Brain microvascular endothelial cell (primary cell): ENCODE data around the gene WDFY4.

ENCODE experiments used
- DNase-seq: peaks from one replicate; pipeline ENCODE4 v3.0.0-alpha.2; 2020
- H3K27ac ChIP-seq: fragments of 250-450 bp; sonication (Bioruptor Pico); 2 replicates; pipeline ENCODE4 v1.5.1; 2020; ENCODE audit warnings: mild to moderate bottlenecking, moderate library complexity
- H3K27me3 ChIP-seq: fragments of 250-450 bp; sonication (Bioruptor Pico); replicated peaks from 2 replicates; pipeline ENCODE4 v1.5.1; 2020; ENCODE audit warnings: mild to moderate bottlenecking
- H3K36me3 ChIP-seq: fragments of 250-450 bp; sonication (Bioruptor Pico); replicated peaks from 2 replicates; pipeline ENCODE4 v1.5.1; 2020; ENCODE audit warnings: mild to moderate bottlenecking
- H3K4me3 ChIP-seq: 2 replicates; pipeline ENCODE4 v1.5.1; 2011; ENCODE audit warnings: low read depth, mild to moderate bottlenecking, control low read depth, low read length, moderate library complexity
- in situ Hi-C: cut with HindIII; loops from 2 replicates; pipeline ENCODE4 v1.10.0; 2017; ENCODE audit warnings: low sequenced_read_pairs, low pct_ligation_motif_present
- TF ChIP-seq, protein P1 (sequence below): IDR thresholded peaks from 2 replicates; pipeline ENCODE4 v1.5.1; 2011; ENCODE audit warnings: low read depth, mild to moderate bottlenecking, moderate library complexity, low read length, control low read depth, inconsistent platforms; ENCODE audit errors: missing control alignments

The WDFY4 gene

DNA sequence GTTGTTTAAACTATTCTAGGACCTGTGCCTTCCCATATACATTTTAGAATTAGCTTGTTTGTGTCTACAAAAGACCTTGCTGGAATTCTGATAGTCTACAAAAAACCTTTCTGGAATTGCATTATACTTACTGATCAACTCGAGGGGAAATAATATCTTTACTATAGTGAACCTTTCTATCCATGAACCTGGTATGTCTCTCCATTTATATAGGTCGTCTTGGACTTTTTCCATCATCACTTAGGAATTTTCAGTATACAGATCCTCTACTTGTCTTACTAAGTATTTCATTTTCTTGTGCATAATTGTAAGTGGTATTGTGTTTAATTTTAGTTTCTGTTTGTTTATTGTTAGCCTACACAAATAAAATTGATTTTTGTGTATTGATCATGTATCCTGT lies 101.1 kb downstream of the WDFY4 start:
- in situ Hi-C loops, result no loop called here
- peaks cover 3% of the 10 kb centered on the region for H3K27me3 ChIP-seq
- no peak for DNase-seq
- no peak overlapping the region for H3K4me3 ChIP-seq
- no peaks in the 10 kb centered on the region for H3K36me3 ChIP-seq
- no peak overlapping the region for H3K27ac ChIP-seq
- TF ChIP-seq, protein P1, sequence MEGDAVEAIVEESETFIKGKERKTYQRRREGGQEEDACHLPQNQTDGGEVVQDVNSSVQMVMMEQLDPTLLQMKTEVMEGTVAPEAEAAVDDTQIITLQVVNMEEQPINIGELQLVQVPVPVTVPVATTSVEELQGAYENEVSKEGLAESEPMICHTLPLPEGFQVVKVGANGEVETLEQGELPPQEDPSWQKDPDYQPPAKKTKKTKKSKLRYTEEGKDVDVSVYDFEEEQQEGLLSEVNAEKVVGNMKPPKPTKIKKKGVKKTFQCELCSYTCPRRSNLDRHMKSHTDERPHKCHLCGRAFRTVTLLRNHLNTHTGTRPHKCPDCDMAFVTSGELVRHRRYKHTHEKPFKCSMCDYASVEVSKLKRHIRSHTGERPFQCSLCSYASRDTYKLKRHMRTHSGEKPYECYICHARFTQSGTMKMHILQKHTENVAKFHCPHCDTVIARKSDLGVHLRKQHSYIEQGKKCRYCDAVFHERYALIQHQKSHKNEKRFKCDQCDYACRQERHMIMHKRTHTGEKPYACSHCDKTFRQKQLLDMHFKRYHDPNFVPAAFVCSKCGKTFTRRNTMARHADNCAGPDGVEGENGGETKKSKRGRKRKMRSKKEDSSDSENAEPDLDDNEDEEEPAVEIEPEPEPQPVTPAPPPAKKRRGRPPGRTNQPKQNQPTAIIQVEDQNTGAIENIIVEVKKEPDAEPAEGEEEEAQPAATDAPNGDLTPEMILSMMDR, result no peak

DNA sequence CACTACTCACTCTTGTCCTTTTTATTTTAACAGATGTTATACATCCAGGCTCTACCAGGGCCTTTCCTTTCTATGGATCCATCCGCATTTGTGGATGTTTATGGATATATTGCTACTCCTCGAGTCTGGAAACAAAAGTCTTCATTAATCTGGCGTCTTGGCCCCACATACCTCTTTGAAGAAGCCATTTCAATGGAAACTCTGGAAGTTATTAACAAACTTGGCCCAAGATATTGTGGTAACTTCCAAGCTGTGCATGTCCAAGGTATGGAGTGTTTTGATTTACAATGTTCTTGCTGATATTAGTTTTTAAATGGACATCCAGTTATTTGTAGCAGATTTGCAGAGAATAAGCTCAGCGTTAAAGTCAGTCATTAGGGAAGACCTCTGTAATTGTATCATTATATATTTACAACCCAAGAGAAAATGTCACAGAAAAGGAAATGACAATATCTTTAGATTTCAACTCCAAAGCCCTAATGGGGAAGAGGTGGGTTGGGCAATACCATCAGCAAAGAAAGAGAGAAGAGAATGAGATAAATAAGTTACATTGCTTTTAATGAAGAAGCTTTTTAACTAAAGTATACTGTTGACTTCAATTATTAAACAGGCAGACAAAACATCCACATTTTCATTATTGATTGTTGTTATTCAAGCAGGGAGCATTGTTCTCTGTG lies 102.1 kb downstream of the WDFY4 start:
- in situ Hi-C loops, result no loop called here
- no peaks in the 10 kb centered on the region for H3K36me3 ChIP-seq

DNA sequence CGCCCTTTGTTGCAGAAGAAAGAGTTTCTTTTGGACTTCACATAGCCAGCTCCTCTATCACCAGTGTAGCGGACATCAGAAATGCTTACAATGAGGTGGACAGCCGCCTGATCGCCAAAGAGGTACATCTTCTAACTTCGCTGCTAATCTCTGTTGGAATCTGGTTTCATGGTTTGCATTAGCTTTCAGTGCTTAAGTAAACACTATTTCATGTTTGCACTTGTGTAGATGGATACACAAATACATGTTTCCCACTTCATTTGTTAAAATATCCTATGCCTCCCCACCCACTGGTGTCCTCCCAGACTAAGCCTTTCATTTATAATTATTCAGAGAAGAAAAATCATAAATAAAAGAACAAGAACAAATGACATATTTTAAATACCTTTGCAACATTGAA lies 103.9 kb downstream of the WDFY4 start:
- TF ChIP-seq, protein P1, result no peak
- no peak for DNase-seq
- no peaks in the 10 kb centered on the region for H3K36me3 ChIP-seq
- H3K27ac ChIP-seq, result no peak overlapping the region
- no peaks in the 10 kb centered on the region for H3K27me3 ChIP-seq
- in situ Hi-C loops, result no loop called here
- no peak overlapping the region for H3K4me3 ChIP-seq

More for the DNA sequence above, 102.1 kb downstream of the WDFY4 start:
- no peak for DNase-seq
- H3K27me3 ChIP-seq, result peaks cover 3% of the 10 kb centered on the region
- TF ChIP-seq, protein P1, result no peak
- H3K4me3 ChIP-seq, result no peak overlapping the region
- H3K27ac ChIP-seq, result no peak overlapping the region

DNA sequence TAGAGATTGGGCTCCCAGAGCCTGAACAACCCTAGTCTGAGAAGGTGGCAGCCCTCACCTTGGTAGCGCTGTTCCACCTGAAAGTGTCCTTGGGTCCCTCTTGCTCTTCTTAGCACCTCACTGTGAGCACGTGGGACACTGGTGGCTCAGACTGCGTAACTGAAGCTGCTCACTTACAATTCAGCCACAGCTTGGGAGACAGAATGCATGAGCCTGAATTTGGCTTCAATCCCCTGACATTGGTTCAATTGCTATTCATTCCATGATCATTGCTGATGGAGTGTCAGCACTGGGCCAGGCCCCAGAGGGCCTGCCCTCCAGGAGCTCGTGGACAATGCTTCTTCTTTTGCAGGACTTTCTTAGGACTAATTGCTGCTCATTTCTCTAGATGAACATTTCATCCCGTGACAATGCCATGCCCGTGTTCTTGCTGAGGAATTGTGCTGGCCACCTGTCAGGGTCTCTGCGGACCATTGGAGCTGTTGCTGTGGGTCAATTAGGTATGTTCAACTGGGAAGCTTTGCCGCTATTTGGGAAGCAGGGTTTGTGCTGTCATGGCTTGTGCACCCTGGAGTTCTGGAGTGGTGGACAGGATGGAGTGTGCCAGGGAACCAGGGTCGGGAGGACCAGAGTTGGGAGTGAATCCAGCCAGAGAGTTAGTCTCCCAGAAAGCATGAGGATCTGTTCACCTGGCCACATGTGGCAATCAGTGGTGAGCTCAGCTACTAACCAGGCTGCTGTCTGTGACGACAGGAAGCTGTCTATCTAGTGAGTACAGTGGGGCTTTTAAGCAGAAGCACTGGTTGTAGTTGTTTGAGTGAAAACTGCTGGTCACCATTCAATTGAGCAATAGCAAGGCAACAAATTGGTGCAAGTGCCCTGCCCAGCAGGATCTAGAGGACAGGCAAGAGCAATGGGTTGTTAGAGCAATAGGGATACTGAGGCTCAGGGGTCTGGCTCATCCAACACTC lies 105.1 kb downstream of the WDFY4 start:
- no peak for DNase-seq
- no peaks in the 10 kb centered on the region for H3K27me3 ChIP-seq
- TF ChIP-seq, protein P1, result no peak
- H3K36me3 ChIP-seq, result no peaks in the 10 kb centered on the region
- no peak overlapping the region for H3K27ac ChIP-seq
- H3K4me3 ChIP-seq, result no peak overlapping the region
- in situ Hi-C loops, result no loop called here

DNA sequence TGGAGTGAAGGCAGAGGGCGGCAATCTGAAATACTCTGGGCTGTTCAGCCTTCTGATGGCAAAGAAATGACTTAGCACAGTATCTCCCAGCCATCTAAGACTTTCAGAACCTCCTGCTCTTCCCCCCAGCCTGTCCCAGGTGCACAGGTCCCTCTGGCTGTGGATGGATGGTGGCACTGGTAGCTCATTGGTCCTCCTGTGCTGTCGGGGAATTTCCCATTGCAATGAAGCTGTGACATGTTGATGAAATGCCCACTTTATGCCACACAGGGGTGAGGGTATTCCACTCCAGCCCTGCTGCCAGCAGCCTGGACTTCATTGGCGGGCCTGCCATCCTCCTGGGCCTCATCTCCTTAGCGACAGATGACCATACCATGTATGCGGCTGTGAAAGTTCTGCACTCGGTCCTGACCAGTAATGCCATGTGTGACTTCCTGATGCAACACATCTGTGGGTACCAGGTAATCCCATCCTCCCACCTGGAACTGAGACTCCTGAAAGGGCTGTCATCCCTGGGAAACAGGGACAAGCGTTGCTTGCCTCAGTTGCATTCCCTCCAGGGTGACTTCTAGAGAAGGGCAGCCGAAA lies 105.9 kb downstream of the WDFY4 start:
- no peak for DNase-seq
- no peak overlapping the region for H3K27ac ChIP-seq
- H3K4me3 ChIP-seq, result no peak overlapping the region
- TF ChIP-seq, protein P1, result no peak
- in situ Hi-C loops, result no loop called here
- no peaks in the 10 kb centered on the region for H3K27me3 ChIP-seq
- no peaks in the 10 kb centered on the region for H3K36me3 ChIP-seq
